Kidney capillary endothelial cell (primary cell): Measurements from ENCODE around the gene NFIC.

Experiments
- DNase-seq: peaks from one replicate; pipeline ENCODE4 v3.0.0-alpha.2; 2018; ENCODE audit warnings: low spot score

The NFIC gene

GRCh38 chr19:3359919-3360420 is 6.4 kb upstream of the NFIC start:
- DNase-seq = no peak

DNA sequence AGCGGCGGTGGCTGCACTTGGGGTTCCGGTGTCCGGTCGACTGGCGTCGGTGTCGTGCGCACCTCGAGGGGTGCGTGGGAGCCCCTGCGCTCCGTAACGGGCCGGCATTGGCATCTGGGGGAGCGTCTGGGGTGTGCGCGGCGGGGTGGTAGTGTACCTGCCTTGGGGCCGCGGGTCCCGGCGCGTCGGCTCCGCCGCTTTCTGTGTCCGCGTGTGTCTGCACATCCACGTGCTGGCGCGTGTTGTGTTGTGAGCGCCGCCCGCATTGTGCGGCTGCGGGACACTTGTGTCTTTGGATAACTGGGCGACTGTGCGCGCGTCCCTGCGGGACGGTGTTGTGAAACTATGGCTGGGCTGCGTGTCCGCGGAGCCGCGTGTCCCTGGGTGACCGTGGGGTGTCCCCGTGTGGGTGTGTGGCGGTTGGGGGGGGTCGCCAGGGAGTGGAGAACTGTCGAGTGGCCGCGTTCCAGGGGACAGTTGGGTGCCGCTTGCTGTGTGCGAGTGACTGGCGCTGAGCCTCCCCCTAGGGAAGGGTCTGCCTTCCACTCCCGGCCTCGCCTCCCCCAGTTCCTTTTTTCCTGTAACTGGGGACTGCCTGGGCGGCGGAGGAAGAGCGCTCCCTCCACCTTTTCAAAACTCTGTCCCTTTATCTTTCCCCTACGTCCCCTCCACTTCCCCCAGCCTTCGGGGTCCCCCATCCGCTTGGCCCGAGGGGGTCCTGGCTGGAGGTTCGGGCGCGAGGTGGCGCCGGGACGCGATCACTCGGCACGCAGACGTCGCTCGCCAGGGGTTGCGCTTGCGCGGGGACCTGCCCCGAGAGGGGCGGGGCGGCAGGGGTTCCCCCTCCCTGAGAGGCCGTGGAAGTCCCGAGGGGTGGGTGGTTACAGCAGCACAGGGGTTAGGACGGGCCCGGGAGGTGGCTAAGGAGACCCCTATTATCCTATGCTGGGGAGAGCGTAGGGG is 5.7 kb upstream of the NFIC start:
- no peak for DNase-seq

DNA sequence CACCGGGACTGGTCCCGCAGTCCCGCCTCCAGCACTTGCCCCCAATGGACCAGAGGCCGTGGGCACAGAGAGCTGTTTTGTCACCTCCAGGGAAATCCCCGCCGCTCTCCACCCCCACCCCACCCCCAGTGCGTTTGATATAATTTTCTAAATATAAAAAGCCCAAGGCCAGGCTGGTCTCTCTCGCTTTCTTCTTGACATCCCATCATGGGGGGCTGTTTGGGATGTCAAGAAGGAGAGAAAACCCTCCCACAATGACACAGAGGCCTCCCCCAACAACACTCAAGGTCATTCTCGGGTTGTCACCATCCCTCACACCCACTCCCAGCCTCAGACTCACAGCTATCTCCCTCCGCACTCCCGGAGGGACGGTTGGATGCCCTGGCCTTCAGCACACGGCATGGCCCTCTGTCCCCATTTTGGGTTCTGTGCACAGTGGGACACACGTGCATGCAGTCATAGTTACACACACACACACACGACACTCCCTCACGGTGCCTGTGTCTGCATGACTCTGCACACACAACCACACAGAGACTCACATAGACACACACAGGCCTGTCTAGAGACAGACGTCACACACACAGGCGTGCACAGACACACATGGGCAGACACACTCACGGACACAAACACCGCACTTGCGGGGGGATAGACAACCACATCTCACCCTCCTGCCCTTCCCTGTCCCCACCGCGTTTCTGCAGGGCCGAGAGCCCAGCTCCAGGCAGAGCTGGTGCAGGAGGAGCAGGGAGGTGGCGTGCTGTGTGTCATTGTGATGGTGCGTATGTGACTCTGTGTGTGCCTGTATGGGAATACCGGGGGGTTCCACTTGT is 4.8 kb upstream of the NFIC start:
- no peak for DNase-seq

- no peak for DNase-seq
Observed at GRCh38 chr19:3362217-3362906, 4.0 kb upstream of the NFIC start.

GRCh38 chr19:3363841-3364500 is 2.4 kb upstream of the NFIC start:
- no peak for DNase-seq

GRCh38 chr19:3364501-3364858 is 1.9 kb upstream of the NFIC start:
- no peak for DNase-seq

GRCh38 chr19:3365093-3365835 is 1.1 kb upstream of the NFIC start:
- no peak for DNase-seq

DNA sequence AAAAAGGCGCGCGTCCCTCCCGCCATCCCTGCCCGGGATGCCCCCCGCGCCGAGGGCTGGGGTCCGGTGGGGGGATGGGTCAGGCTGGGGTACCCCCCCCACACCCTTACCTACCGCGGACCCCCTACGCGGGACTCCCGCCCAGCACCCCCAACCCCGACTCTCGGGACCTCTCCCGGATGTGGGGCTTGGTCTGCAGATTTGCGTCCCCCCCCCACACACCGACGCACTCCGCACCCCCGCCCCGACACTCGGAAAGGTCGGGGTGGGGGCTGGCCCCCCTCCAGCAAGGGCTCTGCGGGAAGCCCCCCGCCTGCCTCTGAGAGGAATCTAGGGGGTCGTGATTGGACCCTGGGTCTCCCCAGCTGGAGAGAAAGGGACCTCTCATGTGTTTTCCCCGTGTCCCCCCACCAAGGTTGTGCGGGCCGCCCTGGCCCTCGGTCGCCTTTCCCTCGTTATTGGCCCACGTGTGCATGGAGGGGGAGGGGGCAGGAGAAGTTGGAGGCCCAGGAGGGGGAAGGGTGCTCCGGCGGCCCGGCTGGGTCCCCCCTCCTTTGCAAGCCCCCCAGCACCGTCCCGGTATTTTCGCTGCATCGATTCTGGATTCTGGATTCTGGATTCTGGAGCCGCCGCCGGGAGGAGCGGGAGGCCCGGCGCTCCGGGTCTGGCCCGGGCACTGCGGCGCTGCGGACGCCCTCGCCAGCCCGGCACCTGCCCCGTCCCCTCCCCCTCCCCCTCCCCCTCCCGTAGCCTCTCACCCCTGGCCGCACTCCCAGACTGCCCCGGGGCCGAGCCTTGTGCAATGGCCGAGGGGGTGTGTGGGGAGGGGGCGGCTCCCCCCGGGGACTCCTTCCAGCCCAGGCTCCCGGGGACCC is 607 bp downstream of the NFIC start:
- DNase-seq = no peak

DNA sequence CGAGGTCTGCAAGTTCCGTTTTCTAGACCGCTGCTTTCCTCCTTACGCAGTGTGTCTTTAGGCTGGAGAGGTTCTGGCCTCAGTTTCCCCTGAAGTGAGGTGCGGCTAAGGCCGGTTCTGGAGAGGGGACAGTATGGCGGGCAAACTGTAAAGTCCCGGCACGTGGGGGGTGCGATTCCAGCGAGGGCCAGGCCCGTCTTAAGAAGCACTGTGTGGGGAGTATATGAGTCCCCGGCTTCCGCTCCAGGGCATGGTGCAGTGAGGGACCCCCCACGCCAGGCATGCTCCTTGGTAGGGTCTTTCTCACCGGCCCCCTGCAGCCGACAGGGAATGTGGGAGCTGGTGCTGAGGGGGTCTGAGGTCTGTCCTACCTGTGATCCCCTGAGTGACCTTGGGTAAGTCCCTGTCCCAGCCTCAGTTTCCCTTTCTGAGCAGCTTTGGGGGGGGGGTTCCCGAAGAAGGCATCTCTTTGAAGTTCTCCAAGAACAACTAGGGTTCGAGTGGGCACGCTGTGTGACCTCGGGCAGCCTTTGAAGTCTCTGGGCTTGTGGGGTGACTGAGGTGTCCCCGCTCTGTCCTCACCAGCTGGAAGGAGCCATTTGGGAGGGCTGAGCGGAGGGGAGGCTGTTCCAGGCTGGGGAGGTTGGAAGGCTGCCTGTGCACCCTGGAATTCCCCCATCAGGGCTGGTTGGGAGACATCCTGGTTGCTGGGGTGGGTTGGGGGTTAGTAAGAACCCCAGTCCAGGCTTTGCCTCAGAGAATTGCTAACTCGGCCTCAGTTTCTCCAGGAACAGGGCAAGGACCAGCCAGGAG is 1.5 kb downstream of the NFIC start:
- DNase-seq = no peak

DNA sequence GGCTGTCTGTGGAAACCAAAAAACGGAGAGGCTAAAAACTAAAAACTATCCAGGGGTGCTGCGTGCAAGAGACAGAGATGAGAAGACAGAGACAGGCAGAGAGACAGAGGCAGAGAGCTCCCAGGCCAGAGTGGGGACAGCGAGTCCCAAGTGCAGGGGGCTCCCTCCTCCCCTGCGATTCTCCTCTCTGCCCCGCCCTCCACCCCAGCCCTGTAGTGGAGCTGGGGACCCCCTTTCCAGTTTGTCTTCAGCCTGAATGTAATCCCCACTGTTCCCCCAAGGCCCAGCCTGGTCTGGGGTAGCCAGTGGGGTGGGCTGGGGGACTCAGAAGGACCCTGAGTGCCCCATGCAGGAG is 2.0 kb downstream of the NFIC start:
- DNase-seq = no peak

DNA sequence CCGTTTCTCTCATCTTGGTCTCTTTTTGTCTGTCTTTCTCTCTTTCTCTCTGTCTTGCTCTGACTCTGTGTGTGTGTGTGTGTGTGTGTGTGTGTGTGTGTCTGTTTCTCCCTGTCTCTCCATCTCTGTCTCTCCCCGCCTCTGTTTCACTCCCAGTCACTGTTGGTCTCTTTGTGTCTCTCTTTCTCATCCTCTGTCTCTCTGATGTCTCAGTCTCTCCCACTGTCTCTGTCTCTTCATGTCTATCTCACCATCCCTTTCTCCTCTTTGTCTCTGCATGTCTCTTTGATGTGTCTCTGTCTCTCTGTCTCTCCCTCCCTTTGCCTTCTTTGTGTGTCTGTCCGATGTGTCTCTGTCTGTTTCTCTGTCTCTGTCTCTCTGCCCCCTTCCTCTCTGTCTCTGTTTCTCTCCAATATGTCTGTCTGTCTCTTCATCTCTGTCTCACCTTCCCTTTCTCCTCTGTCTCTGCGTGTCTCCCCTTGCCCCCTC is 2.5 kb downstream of the NFIC start:
- DNase-seq = no peak

GRCh38 chr19:3369337-3370213 is 3.2 kb downstream of the NFIC start:
- DNase-seq = no peak

DNA sequence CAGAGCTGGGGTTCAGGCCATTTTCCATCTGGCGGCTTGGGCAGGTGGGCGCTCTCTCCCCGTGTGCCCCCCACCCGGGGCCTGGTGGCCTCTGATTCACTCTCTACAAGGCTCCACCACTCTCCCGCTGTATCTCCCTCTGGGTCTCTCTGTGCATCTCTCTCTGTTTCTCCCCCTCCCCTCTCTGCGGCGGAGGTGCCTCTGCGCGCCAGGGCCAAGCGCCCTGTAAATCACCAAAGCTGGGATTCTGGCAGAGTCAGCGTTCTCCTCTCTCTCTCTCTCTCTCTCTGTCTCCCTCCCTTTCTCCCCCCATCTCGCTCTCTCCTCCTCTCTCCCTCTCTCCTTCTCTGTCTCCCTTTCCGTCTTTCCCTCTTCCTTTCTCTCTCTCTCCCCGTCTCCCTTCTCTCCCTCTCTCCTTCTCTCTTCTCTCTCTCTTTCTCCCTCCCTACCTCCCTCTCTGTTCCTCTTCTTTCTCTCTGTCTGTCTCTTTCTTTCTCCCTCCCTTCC is 3.9 kb downstream of the NFIC start:
- no peak for DNase-seq

- no peak for DNase-seq
Observed at GRCh38 chr19:3370728-3371591, 4.6 kb downstream of the NFIC start.

GRCh38 chr19:3372413-3372812 is 6.0 kb downstream of the NFIC start:
- no peak for DNase-seq

DNA sequence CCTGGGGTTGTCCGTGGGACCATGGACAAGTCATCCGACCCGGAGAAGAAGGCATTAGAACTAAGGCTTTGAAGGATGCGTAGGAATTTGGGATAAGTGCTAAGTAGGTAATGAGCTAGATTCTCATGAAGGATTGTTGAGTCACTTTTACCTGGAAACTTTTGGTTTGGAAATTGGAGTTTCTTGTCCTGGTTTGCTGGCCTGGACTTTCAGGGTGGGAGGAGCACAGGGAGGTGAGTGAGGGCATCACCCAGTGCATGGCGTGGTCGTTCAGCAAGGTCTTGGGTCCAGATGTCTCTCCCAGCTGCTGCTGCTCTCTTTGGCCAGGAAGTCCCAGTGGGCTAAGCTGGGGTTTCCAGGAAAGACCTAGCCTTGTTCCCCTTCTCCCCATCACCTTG is 7.6 kb downstream of the NFIC start:
- no peak for DNase-seq
